ENCODE measurements around the gene ZBTB45. TPM values are rescaled to one million over a fixed set of nuclear protein-coding genes. Genes with fewer than 3 reads are reported as not detected.

The ZBTB45 gene
- total and polyA plus RNA-seq, 9 of the 15 experiments (the other 6 are each of a cell fraction or from before 2014, with no cell fraction given): 0.08 to 16.1 (median 1.8) TPM

DNA sequence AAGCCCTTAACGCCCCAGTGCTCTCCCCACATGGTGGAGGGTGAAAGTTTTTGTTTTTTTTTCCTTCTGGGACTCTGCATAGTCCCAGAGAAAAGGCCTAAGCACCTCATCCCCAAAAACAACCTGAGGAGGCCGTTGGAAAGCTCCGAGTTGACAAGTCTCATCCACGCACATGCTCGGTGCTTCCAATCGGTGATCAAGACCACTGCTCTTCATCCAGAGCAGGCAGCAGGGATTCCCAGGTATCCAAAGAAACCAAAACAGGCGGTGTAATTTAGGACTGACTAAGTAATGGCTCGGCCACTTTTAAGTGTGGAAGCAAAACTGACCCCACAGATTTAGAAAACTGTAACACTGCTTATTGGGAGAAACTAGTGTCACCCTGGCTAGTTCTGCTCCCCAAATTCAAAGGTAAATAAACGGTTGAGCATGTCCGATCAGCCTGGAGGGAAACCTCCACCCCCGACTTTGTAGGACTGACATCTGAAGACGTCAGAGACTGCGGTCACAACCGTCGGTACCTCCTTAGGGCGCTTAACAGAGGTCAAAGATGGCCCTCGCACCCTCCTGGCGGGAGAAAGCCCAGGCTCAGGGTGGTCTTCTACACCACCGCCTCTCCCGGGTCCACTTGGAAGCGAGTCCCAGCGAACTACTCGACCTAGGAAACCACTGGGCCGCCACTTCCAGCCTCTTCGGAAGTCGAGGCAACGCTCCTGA, 44.5 kb downstream of the ZBTB45 start (continued):
- TF ChIP-seq, protein P1, sequence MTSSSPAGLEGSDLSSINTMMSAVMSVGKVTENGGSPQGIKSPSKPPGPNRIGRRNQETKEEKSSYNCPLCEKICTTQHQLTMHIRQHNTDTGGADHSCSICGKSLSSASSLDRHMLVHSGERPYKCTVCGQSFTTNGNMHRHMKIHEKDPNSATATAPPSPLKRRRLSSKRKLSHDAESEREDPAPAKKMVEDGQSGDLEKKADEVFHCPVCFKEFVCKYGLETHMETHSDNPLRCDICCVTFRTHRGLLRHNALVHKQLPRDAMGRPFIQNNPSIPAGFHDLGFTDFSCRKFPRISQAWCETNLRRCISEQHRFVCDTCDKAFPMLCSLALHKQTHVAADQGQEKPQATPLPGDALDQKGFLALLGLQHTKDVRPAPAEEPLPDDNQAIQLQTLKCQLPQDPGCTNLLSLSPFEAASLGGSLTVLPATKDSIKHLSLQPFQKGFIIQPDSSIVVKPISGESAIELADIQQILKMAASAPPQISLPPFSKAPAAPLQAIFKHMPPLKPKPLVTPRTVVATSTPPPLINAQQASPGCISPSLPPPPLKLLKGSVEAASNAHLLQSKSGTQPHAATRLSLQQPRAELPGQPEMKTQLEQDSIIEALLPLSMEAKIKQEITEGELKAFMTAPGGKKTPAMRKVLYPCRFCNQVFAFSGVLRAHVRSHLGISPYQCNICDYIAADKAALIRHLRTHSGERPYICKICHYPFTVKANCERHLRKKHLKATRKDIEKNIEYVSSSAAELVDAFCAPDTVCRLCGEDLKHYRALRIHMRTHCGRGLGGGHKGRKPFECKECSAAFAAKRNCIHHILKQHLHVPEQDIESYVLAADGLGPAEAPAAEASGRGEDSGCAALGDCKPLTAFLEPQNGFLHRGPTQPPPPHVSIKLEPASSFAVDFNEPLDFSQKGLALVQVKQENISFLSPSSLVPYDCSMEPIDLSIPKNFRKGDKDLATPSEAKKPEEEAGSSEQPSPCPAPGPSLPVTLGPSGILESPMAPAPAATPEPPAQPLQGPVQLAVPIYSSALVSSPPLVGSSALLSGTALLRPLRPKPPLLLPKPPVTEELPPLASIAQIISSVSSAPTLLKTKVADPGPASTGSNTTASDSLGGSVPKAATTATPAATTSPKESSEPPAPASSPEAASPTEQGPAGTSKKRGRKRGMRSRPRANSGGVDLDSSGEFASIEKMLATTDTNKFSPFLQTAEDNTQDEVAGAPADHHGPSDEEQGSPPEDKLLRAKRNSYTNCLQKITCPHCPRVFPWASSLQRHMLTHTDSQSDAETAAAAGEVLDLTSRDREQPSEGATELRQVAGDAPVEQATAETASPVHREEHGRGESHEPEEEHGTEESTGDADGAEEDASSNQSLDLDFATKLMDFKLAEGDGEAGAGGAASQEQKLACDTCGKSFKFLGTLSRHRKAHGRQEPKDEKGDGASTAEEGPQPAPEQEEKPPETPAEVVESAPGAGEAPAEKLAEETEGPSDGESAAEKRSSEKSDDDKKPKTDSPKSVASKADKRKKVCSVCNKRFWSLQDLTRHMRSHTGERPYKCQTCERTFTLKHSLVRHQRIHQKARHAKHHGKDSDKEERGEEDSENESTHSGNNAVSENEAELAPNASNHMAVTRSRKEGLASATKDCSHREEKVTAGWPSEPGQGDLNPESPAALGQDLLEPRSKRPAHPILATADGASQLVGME (CRISPR knock-in tag; IDR thresholded peaks at IDR 0.05): no peak
- no peak for TF ChIP-seq ZNF197 (CRISPR knock-in tag; IDR thresholded peaks at IDR 0.05; ENCODE audit: low read depth)
- no peak for TF ChIP-seq SRSF9 (IDR thresholded peaks at IDR 0.05; ENCODE audit: borderline replicate concordance, low read depth, low read length)
- no peak for TF ChIP-seq PHF8 (IDR thresholded peaks at IDR 0.05; ENCODE audit: borderline replicate concordance, low read length)
- TF ChIP-seq RBM39 (optimal IDR thresholded peaks at IDR 0.05; ENCODE audit: low read depth, low read length): peak; percentile 53
- no peak for TF ChIP-seq YBX1 (IDR thresholded peaks at IDR 0.05)
- TF ChIP-seq, protein P2, sequence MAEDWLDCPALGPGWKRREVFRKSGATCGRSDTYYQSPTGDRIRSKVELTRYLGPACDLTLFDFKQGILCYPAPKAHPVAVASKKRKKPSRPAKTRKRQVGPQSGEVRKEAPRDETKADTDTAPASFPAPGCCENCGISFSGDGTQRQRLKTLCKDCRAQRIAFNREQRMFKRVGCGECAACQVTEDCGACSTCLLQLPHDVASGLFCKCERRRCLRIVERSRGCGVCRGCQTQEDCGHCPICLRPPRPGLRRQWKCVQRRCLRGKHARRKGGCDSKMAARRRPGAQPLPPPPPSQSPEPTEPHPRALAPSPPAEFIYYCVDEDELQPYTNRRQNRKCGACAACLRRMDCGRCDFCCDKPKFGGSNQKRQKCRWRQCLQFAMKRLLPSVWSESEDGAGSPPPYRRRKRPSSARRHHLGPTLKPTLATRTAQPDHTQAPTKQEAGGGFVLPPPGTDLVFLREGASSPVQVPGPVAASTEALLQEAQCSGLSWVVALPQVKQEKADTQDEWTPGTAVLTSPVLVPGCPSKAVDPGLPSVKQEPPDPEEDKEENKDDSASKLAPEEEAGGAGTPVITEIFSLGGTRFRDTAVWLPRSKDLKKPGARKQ (CRISPR knock-in tag; IDR thresholded peaks at IDR 0.05): no peak
- no peak for TF ChIP-seq ZFP30 (CRISPR knock-in tag; IDR thresholded peaks at IDR 0.05; ENCODE audit: borderline replicate concordance)
- TF ChIP-seq ZNF436 (CRISPR knock-in tag; IDR thresholded peaks at IDR 0.05): no peak
- TF ChIP-seq, protein P3, sequence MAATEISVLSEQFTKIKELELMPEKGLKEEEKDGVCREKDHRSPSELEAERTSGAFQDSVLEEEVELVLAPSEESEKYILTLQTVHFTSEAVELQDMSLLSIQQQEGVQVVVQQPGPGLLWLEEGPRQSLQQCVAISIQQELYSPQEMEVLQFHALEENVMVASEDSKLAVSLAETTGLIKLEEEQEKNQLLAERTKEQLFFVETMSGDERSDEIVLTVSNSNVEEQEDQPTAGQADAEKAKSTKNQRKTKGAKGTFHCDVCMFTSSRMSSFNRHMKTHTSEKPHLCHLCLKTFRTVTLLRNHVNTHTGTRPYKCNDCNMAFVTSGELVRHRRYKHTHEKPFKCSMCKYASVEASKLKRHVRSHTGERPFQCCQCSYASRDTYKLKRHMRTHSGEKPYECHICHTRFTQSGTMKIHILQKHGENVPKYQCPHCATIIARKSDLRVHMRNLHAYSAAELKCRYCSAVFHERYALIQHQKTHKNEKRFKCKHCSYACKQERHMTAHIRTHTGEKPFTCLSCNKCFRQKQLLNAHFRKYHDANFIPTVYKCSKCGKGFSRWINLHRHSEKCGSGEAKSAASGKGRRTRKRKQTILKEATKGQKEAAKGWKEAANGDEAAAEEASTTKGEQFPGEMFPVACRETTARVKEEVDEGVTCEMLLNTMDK (IDR thresholded peaks at IDR 0.05; ENCODE audit: borderline replicate concordance, insufficient read depth, low read depth, low read length, poor library complexity, severe bottlenecking): no peak
- TF ChIP-seq, protein P4, sequence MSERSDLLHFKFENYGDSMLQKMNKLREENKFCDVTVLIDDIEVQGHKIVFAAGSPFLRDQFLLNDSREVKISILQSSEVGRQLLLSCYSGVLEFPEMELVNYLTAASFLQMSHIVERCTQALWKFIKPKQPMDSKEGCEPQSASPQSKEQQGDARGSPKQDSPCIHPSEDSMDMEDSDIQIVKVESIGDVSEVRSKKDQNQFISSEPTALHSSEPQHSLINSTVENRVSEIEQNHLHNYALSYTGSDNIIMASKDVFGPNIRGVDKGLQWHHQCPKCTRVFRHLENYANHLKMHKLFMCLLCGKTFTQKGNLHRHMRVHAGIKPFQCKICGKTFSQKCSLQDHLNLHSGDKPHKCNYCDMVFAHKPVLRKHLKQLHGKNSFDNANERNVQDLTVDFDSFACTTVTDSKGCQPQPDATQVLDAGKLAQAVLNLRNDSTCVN (CRISPR knock-in tag; IDR thresholded peaks at IDR 0.05): no peak
- no peak for TF ChIP-seq POLR3G (IDR thresholded peaks at IDR 0.05; ENCODE audit: extremely low read depth, insufficient read length, insufficient replicate concordance)
- TF ChIP-seq NR1H2 (CRISPR knock-in tag; IDR thresholded peaks at IDR 0.05): no peak

Measured in K562 (cell line).